DMS114 treated with DMSO at 0.1 percent for 48 hours (cell line): ENCODE data around the gene PPM1J.

ENCODE experiments used
- DNase-seq: peaks from one replicate; lab custom pipeline; 2025; ENCODE audit not compliant: unreplicated experiment; lab: John Stamatoyannopoulos, UW

PPM1J gene

DNA sequence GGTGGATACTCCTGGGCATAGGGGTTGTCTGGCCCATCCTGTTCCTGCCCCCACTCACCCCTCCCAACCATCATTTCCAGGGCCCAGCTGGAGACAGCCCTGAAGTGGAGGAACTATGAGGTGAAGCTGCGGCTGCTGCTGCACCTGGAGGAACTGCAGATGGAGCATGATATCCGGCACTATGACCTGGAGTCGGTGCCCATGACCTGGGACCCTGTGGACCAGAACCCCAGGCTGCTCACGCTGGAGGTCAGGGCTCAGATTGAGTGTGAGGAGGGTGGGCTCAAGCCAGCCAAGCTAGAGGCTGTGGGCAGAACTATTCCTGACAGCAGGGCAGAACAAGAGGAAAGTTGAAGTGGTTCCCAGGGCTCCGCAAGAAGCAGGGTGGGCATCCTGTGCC lies 22.5 kb downstream of the PPM1J start:
- no peak for DNase-seq

GRCh38 chr1:112689842-112690237 lies 25.3 kb downstream of the PPM1J start:
- no peak for DNase-seq

DNA sequence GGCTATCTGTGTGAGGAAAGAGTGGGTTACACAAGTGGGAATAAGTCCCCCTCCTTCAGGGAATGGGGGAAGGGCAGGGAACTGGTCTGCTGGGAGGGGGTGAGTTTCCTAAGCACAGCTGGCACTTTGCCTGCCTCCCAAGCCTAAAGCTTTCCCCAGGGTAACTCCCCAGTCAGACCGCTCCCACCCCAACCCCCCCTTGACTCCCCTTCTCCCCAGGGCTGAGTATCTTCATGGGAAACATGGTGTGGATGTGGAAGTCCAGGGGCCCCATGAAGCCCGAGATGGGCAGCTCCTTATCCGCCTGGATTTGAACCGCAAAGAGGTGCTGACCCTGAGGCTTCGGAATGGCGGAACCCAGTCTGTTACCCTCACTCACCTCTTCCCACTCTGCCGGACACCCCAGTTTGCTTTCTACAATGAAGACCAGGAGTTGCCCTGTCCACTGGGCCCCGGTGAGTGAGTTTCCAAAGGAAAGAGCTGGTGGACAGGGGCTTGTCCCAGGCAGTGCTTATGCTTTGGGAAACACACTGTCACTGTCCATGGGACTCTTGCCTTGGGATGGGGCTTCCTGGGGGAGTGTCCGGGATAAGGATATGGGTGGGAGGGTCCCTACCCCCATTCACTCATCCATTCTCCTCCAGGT lies 25.8 kb downstream of the PPM1J start:
- no peak for DNase-seq

DNA sequence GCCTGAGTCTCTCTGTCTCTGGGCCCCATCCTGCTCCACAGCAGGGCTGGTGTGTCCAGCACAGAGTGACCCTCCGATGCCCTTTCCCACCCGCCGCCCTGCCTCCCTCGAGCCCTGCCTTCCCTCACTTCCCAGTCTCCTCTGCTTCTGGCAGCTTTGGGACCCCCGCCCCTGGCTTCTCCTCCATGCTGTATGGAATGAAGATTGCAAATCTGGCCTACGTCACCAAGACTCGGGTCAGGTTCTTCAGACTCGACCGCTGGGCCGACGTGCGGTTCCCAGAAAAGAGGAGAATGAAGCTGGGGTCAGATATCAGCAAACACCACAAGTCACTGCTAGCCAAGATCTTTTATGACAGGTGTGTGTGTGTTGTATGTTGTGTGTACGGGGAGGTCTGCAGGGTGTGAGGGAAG lies 26.3 kb downstream of the PPM1J start:
- no peak for DNase-seq

DNA sequence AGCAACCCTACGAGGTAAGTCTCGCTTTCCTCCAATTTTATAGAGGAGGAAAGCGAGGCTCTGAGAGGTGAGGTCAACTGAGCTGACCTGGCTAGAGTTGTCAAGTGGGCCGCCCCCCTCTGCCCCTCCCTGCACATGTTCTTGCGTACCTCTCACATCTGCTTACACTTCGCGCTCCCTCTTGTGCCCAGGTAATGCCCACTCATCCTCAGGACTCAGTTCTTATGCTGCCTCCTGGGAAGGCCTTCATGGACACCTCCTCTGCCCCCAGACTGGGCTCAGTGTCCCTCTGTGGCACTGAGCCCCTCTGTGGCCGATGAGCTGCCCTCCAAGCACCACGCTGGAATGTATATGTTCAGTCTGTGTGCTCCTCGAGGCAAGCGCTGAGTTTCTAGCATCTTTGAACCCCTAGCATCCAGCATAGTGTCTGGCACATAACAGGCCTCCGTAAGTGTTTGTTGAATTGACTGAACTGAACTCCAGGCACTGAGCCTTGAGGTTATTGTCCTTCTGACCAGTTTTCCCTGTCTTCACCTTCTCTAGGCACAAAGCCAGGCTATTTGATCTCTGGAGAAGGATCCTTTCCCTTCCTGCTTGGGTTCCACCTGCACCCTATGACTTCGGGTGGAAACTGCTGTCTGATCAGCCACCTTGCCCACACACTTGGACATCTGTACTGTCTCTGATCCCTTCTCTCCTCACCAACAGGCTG lies 27.2 kb downstream of the PPM1J start:
- no peak for DNase-seq

- DNase-seq, result no peak
These were observed 27.8 kb downstream of the PPM1J start for GRCh38 chr1:112687361-112687760.

GRCh38 chr1:112686835-112687234 lies 28.3 kb downstream of the PPM1J start:
- no peak for DNase-seq

- DNase-seq, result no peak
These were observed 28.7 kb downstream of the PPM1J start for GRCh38 chr1:112686417-112686816.

DNA sequence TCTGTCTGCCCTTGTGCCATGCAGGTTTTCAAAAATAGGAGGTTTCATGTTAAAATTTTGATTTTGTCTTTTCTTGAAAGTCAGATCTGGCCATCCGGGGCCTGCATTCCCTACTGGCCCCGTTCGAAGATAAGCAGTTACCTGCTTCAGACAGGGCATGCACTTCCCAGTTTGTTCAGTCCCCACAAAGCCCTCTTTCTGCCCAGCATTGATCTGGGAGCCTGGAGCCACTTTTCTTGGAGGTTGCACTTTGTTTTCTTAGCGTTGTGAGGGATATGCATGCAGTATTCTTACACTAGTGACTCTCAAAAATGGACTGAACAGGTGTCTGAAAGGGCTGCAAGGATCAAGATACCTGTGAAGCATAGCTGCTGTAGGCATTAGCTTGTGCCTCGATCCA lies 29.2 kb downstream of the PPM1J start:
- no peak for DNase-seq

- no peak for DNase-seq
These were observed 36.5 kb downstream of the PPM1J start for GRCh38 chr1:112678605-112679004.

DNA sequence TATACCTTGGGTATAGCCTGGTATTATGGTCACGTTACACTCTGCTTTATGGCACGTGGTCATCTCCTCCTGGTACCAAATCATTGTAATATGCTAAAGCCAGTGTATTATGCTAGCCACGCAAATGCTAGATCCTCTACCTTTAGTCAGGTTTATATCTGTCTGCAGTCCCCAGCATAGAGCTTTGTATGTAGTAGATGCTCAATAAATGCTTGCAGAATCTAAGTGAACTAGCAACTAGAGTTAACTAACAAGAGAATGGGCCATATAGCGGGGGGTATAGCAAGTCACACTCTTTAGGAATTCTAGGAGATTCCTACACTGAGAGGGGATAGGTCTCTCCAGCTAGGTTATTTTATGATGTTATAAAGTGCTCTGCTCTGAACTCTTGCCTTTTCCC lies 37.6 kb downstream of the PPM1J start:
- DNase-seq, result no peak

GRCh38 chr1:112676543-112676942 lies 38.6 kb downstream of the PPM1J start:
- no peak for DNase-seq

- no peak for DNase-seq
These were observed 39.3 kb downstream of the PPM1J start for GRCh38 chr1:112675728-112676381.

DNA sequence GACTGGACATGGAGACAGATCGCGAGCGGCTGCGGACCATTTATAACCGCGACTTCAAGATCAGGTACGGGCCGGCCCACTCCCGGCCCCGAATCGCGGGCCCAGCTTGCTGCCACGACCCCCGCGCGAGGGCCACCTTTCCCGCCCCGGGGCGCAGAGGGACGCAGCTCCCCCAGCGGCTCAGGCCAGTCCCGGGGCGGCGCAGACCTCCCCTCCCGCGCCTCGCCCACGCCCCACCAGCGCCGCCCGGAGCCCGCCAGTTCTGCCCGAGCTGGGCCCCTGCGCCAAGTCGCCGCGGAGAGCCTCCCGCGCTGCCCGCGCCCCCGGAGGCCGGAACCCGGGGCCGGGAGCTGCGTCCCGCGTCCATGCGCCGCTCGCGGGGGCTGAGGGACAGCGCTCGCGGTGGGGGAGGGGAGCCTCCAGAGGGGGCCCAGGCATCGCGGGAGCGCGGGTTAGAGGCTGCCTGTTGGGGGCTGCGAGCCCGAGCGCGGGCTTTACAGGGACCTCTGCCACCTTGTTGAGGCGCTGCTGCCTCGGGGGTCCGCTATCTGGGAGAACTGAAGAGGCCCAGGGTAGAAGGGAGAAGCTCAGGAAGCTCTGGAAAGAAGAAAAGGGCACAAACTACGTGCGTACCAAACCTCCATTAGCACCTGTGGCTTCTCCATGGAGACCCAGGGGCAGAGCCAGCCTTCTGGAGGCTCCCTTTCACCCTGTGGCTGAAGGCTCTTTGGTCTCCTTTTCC lies 40.0 kb downstream of the PPM1J start:
- DNase-seq, result no peak

- peak; percentile 83 for DNase-seq
These were observed 40.6 kb downstream of the PPM1J start, which contains the start of gene MOV10 for GRCh38 chr1:112674440-112674985. Gene MOV10, plus strand, starts transcription at chr1:112674659. Its CDS starts 254 bp downstream, at chr1:112674913.

DNA sequence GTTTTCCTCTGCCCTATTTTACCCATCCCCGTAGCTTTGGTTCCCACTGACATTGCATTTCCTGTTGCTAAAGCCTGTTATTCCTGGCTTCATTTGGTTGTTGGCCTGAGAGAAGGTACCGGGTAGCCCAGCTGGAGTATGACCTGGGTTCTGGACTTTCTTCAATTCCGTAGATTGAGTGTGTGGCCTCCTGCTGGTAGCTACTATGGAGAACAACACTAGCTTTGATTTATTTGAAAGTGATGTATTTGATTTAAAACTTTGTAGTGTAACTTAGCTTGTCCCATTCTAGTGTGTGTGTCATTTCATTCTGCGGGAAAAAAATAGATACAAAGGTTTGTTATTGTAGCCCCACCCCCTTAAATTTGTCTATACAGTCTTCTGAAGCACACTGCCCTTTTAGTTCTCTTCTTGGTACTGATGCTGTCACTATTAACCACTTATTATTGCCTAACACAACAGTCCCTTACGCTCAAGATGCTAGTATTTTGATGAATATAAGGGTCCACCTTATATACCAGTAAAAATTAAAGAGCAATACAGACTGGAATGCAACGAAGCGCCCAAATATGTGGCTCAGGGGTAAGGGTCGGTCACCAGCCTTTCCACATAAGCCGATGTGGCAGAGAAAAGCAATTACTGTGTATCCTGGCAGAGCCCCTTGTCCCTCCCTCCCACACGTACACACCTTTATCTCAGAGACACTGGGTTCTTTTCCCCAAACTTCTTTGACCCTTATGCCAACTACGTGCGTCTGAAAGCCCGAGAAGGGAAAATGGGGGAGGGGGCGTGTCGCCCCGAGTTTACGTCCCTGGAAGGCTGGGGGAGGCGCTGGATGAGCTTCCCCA lies 41.3 kb downstream of the PPM1J start:
- DNase-seq, result peak; percentile 83

DNA sequence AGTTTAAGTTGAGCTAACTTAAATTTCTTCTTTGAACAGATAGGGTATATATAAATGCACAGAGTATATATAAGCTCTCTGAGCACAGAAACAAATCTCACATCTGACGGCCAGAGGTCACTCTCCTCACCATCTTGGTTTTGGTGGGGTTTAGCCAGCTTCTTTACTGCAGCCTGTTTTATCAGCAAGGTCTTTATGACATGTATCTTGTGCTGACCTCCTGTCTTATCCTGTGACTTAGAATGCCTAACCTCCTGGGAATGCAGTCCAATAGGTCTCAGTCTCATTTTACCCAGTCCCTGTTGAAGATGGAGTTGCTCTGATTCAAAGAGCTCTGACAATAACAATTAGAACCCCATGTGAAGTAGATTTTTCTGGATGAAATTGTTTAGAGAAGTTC lies 42.3 kb downstream of the PPM1J start:
- DNase-seq, result no peak

- DNase-seq, result no peak
These were observed 43.1 kb downstream of the PPM1J start for GRCh38 chr1:112672009-112672408.

GRCh38 chr1:112666946-112667345 lies 48.2 kb downstream of the PPM1J start:
- no peak for DNase-seq

- DNase-seq, result no peak
These were observed 49.3 kb downstream of the PPM1J start for GRCh38 chr1:112665857-112666256.
